ENCODE measurements around the gene TPM3. TPM values are rescaled to one million over a fixed set of nuclear protein-coding genes. Genes with fewer than 3 reads are reported as not detected.

TPM3 gene
- total RNA-seq: 254 TPM

- no peaks in the 10 kb centered on the region for H3K27me3 ChIP-seq
- no peaks in the 10 kb centered on the region for H3K9me3 ChIP-seq
- DNase-seq (ENCODE audit: low spot score in 2 of 2): no peak
- no peaks in the 10 kb centered on the region for H3K4me1 ChIP-seq
- no peak within 1 kb of the TSS for H3K4me3 ChIP-seq
- no peaks in the 10 kb centered on the region for H3K36me3 ChIP-seq
- TF ChIP-seq CTCF (IDR thresholded peaks at IDR 0.05): no peak
- no peak within 1 kb of the TSS for H3K27ac ChIP-seq
- intact Hi-C loops (cut with DNase I): no loop called here
These were observed at the start of gene TPM3 for GRCh38 chr1:154191990-154192461. Gene TPM3, minus strand, starts transcription at chr1:154192100. Its CDS starts 82 bp downstream, at chr1:154192018.

GRCh38 chr1:154240294-154240833 is 48.5 kb upstream of the TPM3 start:
- H3K27me3 ChIP-seq: no peaks in the 10 kb centered on the region
- H3K9me3 ChIP-seq: no peaks in the 10 kb centered on the region
- peaks cover 78 to 89% of the 10 kb centered on the region in 2 donors for H3K36me3 ChIP-seq
- H3K27ac ChIP-seq: no peak overlapping the region
- TF ChIP-seq CTCF (IDR thresholded peaks at IDR 0.05): no peak
- no peaks in the 10 kb centered on the region for H3K4me1 ChIP-seq
- H3K4me3 ChIP-seq: no peak overlapping the region
- intact Hi-C loops (cut with DNase I): no loop called here
- no peak for DNase-seq (ENCODE audit: low spot score in 2 of 2)

- Histone ChIP-seq H3K36me3 (peaks cover 78 to 89% of the 10 kb centered on the region in 2 donors), H3K27me3 (no peaks in the 10 kb centered on the region), H3K4me1 (no peaks in the 10 kb centered on the region), H3K4me3 (no peak overlapping the region), H3K9me3 (no peaks in the 10 kb centered on the region), H3K27ac (no peak overlapping the region)
- no peak for DNase-seq (ENCODE audit: low spot score in 2 of 2)
- intact Hi-C loops (cut with DNase I): no loop called here
- TF ChIP-seq CTCF (IDR thresholded peaks at IDR 0.05): no peak
These were observed 47.6 kb upstream of the TPM3 start for GRCh38 chr1:154239491-154239890.

- H3K4me3 ChIP-seq: no peak overlapping the region
- H3K27me3 ChIP-seq: no peaks in the 10 kb centered on the region
- intact Hi-C loops (cut with DNase I): no loop called here
- no peak for DNase-seq (ENCODE audit: low spot score in 2 of 2)
- no peak overlapping the region for H3K27ac ChIP-seq
- no peak for TF ChIP-seq CTCF (IDR thresholded peaks at IDR 0.05)
- H3K36me3 ChIP-seq: peaks cover 78 to 88% of the 10 kb centered on the region in 2 donors
- no peaks in the 10 kb centered on the region for H3K9me3 ChIP-seq
- no peaks in the 10 kb centered on the region for H3K4me1 ChIP-seq
These were observed 46.1 kb upstream of the TPM3 start for GRCh38 chr1:154237880-154238506.

- no peaks in the 10 kb centered on the region for H3K27me3 ChIP-seq
- intact Hi-C loops (cut with DNase I): no loop called here
- H3K27ac ChIP-seq: no peak overlapping the region
- peaks cover 77 to 88% of the 10 kb centered on the region in 2 donors for H3K36me3 ChIP-seq
- no peak for TF ChIP-seq CTCF (IDR thresholded peaks at IDR 0.05)
- no peak overlapping the region for H3K4me3 ChIP-seq
- H3K9me3 ChIP-seq: no peaks in the 10 kb centered on the region
- H3K4me1 ChIP-seq: no peaks in the 10 kb centered on the region
- no peak for DNase-seq (ENCODE audit: low spot score in 2 of 2)
These were observed 45.5 kb upstream of the TPM3 start for GRCh38 chr1:154237435-154237834.

All from ascending aorta (tissue), 2 donors.